NCI-H146 (cell line): Measurements from ENCODE around the gene TOM1.
A peak's percentile ranks its signal among the peaks of the same experiment; 100 is the strongest.

Experiments
- DNase-seq: peaks from one replicate; lab custom pipeline; 2025; lab: John Stamatoyannopoulos, UW

Gene TOM1

DNA sequence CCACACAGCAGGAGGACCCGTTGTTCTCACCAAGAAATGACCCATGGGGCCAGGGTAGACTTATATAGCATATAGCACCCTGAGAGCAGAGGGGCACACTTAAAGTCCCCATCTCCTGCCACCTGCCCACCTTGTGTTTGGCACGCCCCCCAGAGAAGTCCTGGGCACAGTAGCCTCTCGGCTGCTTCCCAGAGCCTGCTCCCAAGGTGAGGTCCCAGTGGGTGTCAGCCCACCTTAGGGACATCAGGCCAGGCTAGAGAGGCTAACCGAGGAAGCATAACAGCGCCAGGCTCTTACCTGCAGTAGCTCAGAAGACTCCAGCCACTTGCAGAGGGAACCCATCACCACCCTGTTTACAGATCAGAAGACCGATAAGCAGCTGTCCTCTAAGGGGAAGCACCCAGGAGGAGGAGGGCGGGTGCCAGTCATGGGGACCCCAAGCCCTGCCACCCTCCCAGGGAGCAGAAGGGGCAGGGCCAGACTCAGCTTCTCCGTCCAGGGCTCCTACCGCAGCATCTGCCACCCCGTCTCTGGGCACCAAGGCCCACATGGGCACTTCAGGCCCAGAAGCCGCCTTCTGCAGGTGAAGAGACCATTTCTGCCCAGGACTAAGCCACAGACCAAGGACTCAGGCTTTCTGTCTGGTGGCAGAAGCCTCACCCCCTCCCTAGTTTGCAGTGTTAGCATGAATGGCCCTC, 46.3 kb downstream of the TOM1 start:
- no peak for DNase-seq

DNA sequence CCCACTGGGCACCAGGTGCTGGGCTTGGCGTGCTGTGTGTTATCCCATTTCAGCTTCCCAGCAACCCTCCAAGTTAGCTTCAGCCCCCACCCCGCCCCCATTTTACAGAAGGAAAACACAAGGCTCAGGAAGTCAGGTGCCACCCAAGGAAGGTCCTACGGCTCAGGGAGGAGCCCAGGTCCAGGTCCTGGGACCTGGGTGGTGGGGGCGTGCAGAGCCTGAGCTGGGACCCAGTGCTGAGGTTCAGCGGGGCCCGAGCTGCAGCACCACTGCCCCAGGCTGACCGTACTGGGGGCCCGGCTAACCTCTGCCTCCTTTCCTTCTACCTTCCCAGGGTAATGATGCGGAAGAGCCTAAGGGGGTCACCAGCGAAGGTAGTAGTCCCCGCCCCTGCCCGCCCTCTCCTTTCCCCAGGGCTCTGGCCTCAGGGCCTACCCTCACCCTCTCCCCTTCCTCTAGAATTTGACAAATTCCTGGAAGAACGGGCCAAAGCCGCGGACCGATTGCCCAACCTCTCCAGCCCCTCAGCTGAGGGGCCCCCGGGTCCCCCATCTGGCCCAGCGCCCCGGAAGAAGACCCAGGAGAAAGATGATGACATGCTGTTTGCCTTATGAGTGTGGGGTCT, 47.0 kb downstream of the TOM1 start:
- no peak for DNase-seq

GRCh38 chr22:35347462-35347861, 47.8 kb downstream of the TOM1 start:
- DNase-seq, result no peak

- no peak for DNase-seq
Observed at GRCh38 chr22:35348026-35348590, 48.4 kb downstream of the TOM1 start.

- DNase-seq, result no peak
Observed at GRCh38 chr22:35348703-35349102, 49.0 kb downstream of the TOM1 start.

DNA sequence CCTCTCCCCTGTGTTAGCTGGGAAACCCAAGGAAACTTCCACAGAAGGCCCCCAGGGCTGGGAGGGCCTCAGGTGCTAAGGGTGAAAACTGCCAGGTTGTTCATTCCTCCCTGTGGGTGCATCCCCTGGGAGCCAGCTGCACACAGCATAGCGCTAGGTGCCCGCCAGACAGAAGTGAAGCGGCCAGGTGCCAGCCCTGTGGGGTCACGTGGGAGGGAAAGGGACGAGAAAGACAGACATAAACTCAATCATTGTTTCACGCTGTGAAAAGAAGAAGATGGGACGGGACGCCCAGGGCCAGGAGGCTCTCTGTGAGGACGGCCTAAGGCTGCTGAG, 49.6 kb downstream of the TOM1 start:
- DNase-seq, result no peak

DNA sequence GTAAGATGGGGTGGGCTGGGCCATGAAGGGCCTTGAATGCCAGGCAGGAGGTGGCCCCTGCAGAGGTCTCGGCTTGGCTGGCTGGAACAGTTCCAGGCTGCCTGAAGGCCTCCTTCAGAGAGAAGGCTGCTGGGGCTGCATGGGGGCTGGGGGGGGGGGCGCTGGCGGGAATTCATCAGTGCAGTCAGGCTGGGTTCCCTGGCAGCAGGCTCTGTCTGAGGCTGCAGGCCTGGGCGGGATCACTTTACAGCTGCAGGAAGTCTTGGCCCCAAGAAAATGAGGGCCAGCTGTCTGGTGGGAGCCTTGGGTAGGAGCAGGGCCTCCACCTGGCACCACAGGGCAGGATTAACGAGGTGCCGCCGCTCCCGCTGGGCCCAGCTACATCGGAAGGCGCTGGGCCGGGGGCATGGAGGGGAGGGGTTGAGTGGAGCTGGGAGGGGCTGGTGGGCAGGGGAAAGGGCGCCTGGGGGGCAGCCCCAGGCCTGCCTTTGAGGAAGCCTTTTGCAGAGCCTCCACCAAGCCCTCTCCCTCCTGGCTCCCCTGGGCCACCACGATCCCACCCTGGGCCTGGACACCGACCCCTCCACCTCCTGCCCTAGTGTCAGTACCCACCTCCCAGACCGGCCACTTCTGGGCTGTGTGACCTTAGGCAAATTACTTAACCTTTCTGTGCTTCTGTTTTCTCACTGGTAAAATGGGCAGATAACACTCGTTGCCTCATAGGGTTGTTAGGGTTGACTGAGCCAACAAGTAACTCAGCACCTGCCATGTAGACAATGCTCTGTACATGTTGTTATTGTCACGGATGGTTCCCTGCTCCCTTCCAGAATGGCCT, 50.2 kb downstream of the TOM1 start:
- peak; percentile 54 for DNase-seq

- DNase-seq, result peak; percentile 86
Observed at GRCh38 chr22:35350539-35351503, 51.1 kb downstream of the TOM1 start.

DNA sequence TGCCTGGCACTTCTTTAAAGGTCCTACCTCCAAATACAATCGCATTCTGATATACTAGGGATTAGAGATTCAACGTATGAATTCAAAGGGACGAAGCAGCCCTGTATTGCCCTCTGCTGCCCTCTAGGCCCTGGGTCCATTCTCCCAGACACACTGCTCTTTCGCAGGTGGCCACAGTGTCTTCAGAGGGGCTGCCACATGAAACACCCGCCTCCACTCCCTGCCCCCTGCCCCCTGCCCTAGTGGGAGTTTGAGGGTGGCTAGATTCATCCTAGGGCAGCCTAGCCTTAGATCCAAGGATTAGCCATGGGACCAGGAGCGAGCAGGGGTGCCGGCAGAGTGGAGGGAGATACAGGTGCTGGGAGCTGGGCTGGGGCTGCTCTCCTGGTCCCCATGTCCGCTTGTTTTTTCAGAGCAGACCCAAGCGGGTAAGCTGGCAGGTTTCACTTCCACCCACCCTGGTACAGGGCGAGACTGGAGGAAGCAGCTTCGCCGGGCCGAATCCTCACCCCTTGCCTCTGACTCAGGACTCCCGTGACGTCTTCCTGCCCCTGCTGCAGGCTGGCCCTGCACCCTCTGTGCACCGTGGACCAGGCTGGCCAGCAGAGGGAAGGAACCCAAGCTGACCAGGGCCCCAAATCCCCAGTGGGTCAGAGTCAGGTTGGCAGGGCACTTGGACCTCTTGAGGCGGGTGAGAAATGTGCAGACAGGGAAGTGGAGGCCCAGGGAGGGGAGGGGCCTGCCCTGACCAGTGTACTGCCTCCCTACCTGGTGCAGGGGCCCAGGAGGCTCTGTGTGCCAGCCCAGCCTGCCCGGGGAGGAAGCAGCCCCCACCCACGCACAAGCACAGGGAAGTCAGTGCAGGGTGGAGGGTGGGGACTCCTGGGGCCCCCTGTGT, 52.8 kb downstream of the TOM1 start:
- peak; percentile 8 for DNase-seq

- DNase-seq, result no peak
Observed at GRCh38 chr22:35353318-35353717, 53.6 kb downstream of the TOM1 start.

DNA sequence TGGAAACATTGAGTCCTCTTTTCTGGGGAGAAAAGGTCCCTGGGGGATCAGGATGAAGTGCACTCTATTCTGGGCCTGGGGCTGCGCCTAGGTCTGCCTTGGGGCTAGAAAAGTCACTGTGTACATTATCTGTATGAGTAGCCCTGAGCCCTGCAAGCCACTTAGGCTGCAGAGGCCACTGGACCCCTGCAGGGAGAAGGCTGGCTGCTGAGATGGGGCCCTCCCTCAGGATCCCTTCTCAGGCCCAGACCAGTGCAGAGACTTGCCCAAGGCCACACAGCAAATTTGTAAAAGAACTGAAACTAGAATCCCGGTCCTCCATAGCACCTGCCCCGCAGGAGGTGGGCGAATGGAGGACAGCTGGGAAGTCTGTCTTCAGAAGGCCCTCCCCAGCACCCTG, 54.4 kb downstream of the TOM1 start:
- DNase-seq, result no peak

DNA sequence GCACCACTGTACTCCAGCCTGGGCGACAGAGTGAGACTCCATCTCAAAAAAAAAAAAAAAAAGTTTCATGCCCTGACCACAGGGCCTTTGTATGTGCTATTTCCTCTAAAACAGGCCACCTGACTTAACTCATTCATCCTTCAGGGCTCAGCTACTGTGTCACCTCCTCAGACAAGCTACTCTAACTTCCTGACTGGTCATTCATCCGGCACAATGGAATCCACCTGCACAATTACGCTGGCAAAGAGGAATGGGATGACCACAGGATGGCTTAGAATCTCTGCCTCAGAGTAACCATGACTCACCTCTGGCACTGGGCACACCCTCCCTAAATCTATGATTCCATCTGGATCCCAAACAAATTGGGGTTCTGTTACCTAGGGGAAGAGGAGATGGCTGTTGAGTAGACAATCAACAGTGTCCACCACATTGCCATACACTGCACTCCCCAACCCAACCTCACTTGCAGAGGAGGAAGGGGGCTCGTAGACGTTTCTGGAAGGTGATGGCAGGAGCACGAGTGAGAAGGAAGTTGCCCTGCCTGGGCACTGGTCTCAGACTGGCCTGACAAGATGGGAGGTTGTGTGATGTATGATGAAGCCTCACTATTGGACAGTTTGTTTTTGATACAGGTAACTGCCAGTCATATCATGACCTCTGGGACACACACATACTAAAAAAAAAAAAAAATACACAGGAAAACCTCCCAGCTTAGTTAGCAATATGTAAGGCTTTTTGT, 58.4 kb downstream of the TOM1 start:
- DNase-seq, result no peak

GRCh38 chr22:35359380-35360065, 59.8 kb downstream of the TOM1 start:
- no peak for DNase-seq

DNA sequence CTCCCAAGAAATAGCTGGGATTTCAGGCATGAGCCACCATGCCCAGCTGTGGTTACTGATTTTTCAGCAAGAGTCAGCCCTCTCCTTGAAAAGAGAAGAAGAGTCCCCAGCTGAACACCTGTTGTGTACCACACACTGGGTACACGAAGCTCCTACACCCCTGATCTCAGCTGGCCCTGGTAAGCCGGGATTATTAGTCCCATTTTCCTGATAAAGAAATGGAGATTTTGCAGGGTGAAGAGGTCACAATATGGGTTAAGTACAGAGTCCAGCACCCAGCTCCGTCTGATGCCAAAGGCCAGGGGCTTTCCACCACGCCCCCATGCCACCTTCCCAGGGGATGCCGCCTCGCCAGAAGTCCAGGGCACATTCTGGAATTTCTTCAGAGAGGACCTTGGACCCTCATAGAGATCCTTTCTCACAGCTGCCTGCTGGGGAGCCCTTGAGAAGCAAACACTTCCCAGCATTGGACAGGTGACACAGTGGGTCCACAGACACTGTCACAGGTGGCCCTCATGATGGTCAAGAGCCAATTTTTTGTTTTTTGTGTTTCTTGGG, 61.4 kb downstream of the TOM1 start:
- DNase-seq, result no peak

- DNase-seq, result no peak
Observed at GRCh38 chr22:35363566-35364086, 63.9 kb downstream of the TOM1 start.

- DNase-seq, result peak; percentile 72
Observed at GRCh38 chr22:35364230-35364629, 64.5 kb downstream of the TOM1 start.

GRCh38 chr22:35367331-35367886, 67.7 kb downstream of the TOM1 start:
- no peak for DNase-seq

- DNase-seq, result no peak
Observed at GRCh38 chr22:35368386-35368785, 68.7 kb downstream of the TOM1 start.
